ENCODE measurements around the gene PCDH20. TPM values are rescaled to one million over a fixed set of nuclear protein-coding genes. Genes with fewer than 3 reads are reported as not detected.

The PCDH20 gene
- total RNA-seq, 4 donors from 2014 or later: 0.32 to 1.1 (median 0.34) TPM; not detected in 1

DNA sequence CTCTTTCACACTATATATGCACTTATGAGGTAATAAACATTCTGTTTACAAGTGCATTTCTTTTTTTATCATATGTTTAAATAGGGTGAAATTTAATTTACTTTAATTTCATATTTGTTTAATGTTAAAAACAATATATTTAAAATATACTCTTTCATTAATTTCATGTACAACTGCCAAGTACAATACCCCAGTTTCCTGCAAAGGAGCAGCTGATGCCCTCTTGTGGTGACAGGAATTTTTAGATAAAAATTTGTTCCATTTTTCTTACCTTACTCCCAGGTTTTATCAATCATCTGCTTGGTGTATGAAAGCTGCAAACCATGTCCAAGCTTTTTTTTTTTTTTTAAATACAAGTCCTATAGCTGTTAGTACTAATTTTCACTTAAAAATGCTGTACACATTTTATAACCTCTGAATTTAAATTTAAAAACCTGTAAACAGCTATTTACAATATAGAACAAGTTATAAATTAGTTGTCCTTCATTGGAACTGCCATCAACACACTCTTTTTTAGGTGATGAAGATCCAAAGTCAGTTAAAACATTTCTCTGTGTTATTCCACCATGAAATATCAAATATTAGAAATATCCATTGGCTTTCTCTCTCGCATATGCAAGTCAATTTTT lies 4.9 kb downstream of the PCDH20 start:
- Histone ChIP-seq H3K4me3 (no peak overlapping the region), H3K9me3 (no peaks in the 10 kb centered on the region), H3K27ac (no peak overlapping the region), H3K36me3 (no peaks in the 10 kb centered on the region), H3K27me3 (peaks cover 0 to 34% (median 0%) of the 10 kb centered on the region in 4 donors), H3K4me1 (peaks cover 3 to 26% (median 4%) of the 10 kb centered on the region in 3 donors)
- TF ChIP-seq POLR2A (IDR thresholded peaks at IDR 0.05): no peak
- TF ChIP-seq, protein P1, sequence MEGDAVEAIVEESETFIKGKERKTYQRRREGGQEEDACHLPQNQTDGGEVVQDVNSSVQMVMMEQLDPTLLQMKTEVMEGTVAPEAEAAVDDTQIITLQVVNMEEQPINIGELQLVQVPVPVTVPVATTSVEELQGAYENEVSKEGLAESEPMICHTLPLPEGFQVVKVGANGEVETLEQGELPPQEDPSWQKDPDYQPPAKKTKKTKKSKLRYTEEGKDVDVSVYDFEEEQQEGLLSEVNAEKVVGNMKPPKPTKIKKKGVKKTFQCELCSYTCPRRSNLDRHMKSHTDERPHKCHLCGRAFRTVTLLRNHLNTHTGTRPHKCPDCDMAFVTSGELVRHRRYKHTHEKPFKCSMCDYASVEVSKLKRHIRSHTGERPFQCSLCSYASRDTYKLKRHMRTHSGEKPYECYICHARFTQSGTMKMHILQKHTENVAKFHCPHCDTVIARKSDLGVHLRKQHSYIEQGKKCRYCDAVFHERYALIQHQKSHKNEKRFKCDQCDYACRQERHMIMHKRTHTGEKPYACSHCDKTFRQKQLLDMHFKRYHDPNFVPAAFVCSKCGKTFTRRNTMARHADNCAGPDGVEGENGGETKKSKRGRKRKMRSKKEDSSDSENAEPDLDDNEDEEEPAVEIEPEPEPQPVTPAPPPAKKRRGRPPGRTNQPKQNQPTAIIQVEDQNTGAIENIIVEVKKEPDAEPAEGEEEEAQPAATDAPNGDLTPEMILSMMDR (IDR thresholded peaks at IDR 0.05): peak in 2 of 6 experiments; percentile 37 to 46
- intact Hi-C loops (cut with DNase I): no loop called here
- DNase-seq: no peak
- WGBS, 2 donors: 82 to 96% methylated on average over 1 of the region's 1 CpG

DNA sequence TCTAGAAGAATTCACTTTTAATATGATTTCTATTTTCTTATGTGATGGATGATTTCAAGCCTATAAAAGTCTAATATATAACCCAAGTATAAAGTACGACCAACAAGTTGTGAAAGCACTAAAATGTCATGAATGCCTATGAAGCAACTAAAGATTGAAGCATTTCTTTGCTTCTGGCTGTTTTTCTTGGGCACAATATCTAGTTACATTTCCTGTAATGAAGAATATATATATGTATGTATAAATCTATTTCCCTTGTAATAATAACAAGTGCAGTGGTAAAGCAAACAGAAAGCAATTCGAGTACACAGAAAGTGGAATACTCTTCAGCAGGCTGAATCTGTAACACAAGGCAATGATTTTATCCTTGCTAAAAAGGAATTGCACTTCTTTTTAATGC lies 5.4 kb downstream of the PCDH20 start:
- DNase-seq: no peak
- WGBS, 2 donors: 21 to 29% methylated on average over 2 of the region's 2 CpGs
- peaks cover 0 to 32% (median 0%) of the 10 kb centered on the region in 4 donors for H3K27me3 ChIP-seq
- intact Hi-C loops (cut with DNase I): no loop called here
- H3K9me3 ChIP-seq: no peaks in the 10 kb centered on the region
- no peak for TF ChIP-seq POLR2A (IDR thresholded peaks at IDR 0.05)
- TF ChIP-seq, protein P1 (IDR thresholded peaks at IDR 0.05): no peak
- H3K4me1 ChIP-seq: peaks cover 3 to 21% (median 4%) of the 10 kb centered on the region in 3 donors
- no peaks in the 10 kb centered on the region for H3K36me3 ChIP-seq
- H3K27ac ChIP-seq: no peak overlapping the region
- no peak overlapping the region for H3K4me3 ChIP-seq

DNA sequence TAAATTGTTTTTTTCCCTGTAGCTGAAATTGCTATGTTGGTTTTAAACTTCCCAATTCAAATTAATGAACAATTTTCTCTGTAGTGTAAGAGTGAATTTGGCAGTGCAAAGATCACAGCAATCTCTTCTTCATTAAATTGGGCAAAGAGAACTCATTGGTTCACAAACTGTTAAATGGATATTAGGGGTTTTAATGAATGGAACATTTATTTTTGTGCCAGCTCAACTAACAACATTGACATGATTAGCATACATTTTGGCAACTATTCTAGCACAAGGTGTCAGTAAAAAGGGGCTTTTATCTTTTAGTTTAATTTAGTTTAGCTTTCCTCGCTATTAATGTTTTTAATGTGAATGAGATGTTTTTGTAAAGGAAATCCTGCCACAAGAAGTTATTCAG lies 7.1 kb downstream of the PCDH20 start:
- intact Hi-C loops (cut with DNase I): no loop called here
- Histone ChIP-seq H3K36me3 (no peaks in the 10 kb centered on the region), H3K9me3 (no peaks in the 10 kb centered on the region), H3K27me3 (peaks cover 0 to 15% (median 0%) of the 10 kb centered on the region in 4 donors), H3K27ac (no peak overlapping the region), H3K4me1 (peaks cover 0 to 4% (median 1%) of the 10 kb centered on the region in 3 donors), H3K4me3 (no peak overlapping the region)
- WGBS, 2 donors: 0% methylated on average over 1 of the region's 1 CpG
- DNase-seq: no peak
- no peak for TF ChIP-seq POLR2A (IDR thresholded peaks at IDR 0.05)
- TF ChIP-seq, protein P1 (IDR thresholded peaks at IDR 0.05): no peak

DNA sequence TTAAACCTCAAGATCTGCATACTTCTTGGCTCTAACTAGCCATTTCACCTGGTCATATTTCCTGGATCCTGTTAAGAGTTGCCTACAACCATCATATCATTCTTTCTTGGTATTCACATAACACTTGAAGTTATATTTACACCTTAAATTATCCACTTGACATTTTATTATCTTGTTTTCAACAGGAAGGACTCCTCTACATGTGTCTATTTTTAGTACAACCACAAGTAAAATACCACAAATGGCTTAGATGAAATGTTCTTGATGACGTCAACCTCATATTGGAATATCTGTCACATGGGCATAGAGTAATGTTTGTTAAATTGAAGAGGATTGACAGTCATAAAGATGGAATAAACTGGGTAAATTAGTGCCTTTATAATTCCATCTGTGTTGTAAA lies 9.4 kb downstream of the PCDH20 start:
- TF ChIP-seq, protein P1 (IDR thresholded peaks at IDR 0.05): no peak
- no peak for TF ChIP-seq POLR2A (IDR thresholded peaks at IDR 0.05)
- Histone ChIP-seq H3K4me1 (no peaks in the 10 kb centered on the region), H3K9me3 (no peaks in the 10 kb centered on the region), H3K4me3 (no peak overlapping the region), H3K27ac (no peak overlapping the region), H3K27me3 (no peaks in the 10 kb centered on the region), H3K36me3 (no peaks in the 10 kb centered on the region)
- no peak for DNase-seq
- WGBS, 2 donors: 58 to 72% methylated on average over 1 of the region's 1 CpG
- intact Hi-C loops (cut with DNase I): no loop called here

DNA sequence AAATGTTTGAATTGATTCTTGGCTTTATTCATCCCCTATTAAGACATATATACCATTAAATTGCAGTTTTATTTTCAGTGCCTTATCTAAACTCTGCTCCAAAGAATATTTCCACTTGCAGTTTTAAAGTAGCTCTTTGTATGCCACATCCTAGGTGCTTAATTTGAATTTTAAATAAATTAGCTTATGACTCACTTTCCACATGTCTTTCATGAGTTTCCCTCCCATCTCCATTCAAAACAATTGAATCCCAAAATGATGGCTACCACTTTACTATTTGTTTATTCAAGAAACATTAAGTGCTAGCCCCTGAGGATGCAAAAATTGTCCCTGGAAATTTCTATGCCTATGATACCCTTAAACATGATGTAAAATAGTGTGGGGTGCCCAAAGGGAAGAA lies 19.5 kb downstream of the PCDH20 start:
- Histone ChIP-seq H3K4me1 (no peaks in the 10 kb centered on the region), H3K4me3 (no peak overlapping the region), H3K27me3 (no peaks in the 10 kb centered on the region), H3K27ac (no peak overlapping the region), H3K36me3 (no peaks in the 10 kb centered on the region), H3K9me3 (no peaks in the 10 kb centered on the region)
- DNase-seq: no peak
- intact Hi-C loops (cut with DNase I): no loop called here
- TF ChIP-seq, protein P1 (IDR thresholded peaks at IDR 0.05): no peak
- TF ChIP-seq POLR2A (IDR thresholded peaks at IDR 0.05): no peak

All from esophagus squamous epithelium (tissue), 5 donors.